ENCODE measurements around the gene SLC39A6. TPM values are rescaled to one million over a fixed set of nuclear protein-coding genes. Genes with fewer than 3 reads are reported as not detected.

SLC39A6 gene
- total and polyA plus RNA-seq, 2 of the 13 experiments (the other 11 are each of a cell fraction or from before 2014, with no cell fraction given), result 41.7 to 59.2 TPM

DNA sequence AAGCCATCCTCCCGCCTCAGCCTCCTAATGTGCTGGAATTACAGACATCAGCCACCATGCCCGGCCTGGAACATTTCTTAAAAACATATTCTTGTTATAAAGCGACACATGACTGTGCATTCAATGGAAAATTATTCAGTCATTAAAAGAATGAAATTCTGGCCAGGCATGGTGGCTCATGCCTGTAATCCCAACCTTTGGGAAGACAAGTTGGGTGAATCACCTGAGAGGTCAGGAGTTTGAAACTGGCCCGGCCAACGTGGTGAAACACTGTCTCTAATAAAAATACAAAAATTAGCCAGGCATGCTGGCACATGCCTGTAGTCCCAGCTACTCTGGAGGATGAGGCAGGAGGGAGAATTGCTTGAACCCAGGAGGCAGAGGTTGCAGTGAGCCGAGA lies 40.1 kb downstream of the SLC39A6 start:
- ChIA-PET CTCF (ENCODE audit: low intra/inter-chr PET ratio, low total read pairs) (no interaction called here), POLR2A (no interaction called here)
- no TSS peak for BruUV-seq (replicated peaks)
- no peak for FAIRE-seq
- Histone ChIP-seq H3K9ac (ENCODE audit: insufficient read depth, low read depth, low read length) (no peak overlapping the region), H3K36me3 (replicated peaks in 1 of 2; ENCODE audit: control insufficient read depth in 1 of 2, insufficient read depth in 2 of 2, low read length in 2 of 2) (no peaks in the 10 kb centered on the region), H3K27ac (ENCODE audit: extremely low read length, insufficient read depth, low read length) (no peak overlapping the region), H3K79me2 (ENCODE audit: insufficient read depth, low read length) (no peaks in the 10 kb centered on the region), H3K4me3 (replicated peaks in 1 of 3; ENCODE audit: insufficient read depth in 1 of 3, low read depth in 2 of 3, low read length in 3 of 3) (no peak overlapping the region), H2AFZ (ENCODE audit: low read length) (no peak overlapping the region), H3K9me3 (ENCODE audit: low read length) (no peaks in the 10 kb centered on the region), H4K20me1 (ENCODE audit: insufficient read depth, low read length) (no peaks in the 10 kb centered on the region), H3K27me3 (ENCODE audit: control insufficient read depth in 1 of 2, insufficient read depth in 2 of 2, low read length in 2 of 2) (peaks cover 1 to 8% of the 10 kb centered on the region in 2 experiments; a peak in 2 of 5 replicates), H3K4me1 (ENCODE audit: insufficient read depth, low read length) (peaks cover 6% of the 10 kb centered on the region; the same call in 1 of the 2 replicates), H3K4me2 (ENCODE audit: low read depth, low read length) (no peak overlapping the region)
- DNase-seq (ENCODE audit: low spot score), result no peak
- no peak for ATAC-seq
- intact Hi-C loops (cut with micrococcal nuclease; ENCODE audit: unreplicated experiment) (no loop called here), in situ Hi-C loops (cut with HindIII; ENCODE audit: extremely low pct_ligation_motif_present, low pct_unique_long_range_greater_than_20kb) (no loop called here)
- TF ChIP-seq, protein P1, sequence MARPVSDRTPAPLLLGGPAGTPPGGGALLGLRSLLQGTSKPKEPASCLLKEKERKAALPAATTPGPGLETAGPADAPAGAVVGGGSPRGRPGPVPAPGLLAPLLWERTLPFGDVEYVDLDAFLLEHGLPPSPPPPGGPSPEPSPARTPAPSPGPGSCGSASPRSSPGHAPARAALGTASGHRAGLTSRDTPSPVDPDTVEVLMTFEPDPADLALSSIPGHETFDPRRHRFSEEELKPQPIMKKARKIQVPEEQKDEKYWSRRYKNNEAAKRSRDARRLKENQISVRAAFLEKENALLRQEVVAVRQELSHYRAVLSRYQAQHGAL (CRISPR knock-in tag; IDR thresholded peaks at IDR 0.05; ENCODE audit: not compliant biosample characterization), result no peak
- TF ChIP-seq, protein P2, sequence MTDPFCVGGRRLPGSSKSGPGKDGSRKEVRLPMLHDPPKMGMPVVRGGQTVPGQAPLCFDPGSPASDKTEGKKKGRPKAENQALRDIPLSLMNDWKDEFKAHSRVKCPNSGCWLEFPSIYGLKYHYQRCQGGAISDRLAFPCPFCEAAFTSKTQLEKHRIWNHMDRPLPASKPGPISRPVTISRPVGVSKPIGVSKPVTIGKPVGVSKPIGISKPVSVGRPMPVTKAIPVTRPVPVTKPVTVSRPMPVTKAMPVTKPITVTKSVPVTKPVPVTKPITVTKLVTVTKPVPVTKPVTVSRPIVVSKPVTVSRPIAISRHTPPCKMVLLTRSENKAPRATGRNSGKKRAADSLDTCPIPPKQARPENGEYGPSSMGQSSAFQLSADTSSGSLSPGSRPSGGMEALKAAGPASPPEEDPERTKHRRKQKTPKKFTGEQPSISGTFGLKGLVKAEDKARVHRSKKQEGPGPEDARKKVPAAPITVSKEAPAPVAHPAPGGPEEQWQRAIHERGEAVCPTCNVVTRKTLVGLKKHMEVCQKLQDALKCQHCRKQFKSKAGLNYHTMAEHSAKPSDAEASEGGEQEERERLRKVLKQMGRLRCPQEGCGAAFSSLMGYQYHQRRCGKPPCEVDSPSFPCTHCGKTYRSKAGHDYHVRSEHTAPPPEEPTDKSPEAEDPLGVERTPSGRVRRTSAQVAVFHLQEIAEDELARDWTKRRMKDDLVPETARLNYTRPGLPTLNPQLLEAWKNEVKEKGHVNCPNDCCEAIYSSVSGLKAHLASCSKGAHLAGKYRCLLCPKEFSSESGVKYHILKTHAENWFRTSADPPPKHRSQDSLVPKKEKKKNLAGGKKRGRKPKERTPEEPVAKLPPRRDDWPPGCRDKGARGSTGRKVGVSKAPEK (CRISPR knock-in tag; IDR thresholded peaks at IDR 0.05; ENCODE audit: borderline replicate concordance), result no peak
- TF ChIP-seq ZNF780A (CRISPR knock-in tag; IDR thresholded peaks at IDR 0.05) (no peak), SPEN (CRISPR knock-in tag; IDR thresholded peaks at IDR 0.05; ENCODE audit: low read depth) (no peak), NFE2L2 (IDR thresholded peaks at IDR 0.05; ENCODE audit: low read length) (no peak), NFE2L1 (CRISPR knock-in tag; IDR thresholded peaks at IDR 0.05; ENCODE audit: borderline replicate concordance) (no peak), PHF20 (CRISPR knock-in tag; IDR thresholded peaks at IDR 0.05) (no peak), CCAR2 (optimal IDR thresholded peaks at IDR 0.05; ENCODE audit: low read depth, low read length) (no peak), MAFF (IDR thresholded peaks at IDR 0.05; ENCODE audit: low read depth, low read length) (no peak), JUNB (CRISPR knock-in tag; IDR thresholded peaks at IDR 0.05; ENCODE audit: borderline replicate concordance) (no peak), MIER2 (CRISPR knock-in tag; IDR thresholded peaks at IDR 0.05) (no peak)
- TF ChIP-seq, protein P3, sequence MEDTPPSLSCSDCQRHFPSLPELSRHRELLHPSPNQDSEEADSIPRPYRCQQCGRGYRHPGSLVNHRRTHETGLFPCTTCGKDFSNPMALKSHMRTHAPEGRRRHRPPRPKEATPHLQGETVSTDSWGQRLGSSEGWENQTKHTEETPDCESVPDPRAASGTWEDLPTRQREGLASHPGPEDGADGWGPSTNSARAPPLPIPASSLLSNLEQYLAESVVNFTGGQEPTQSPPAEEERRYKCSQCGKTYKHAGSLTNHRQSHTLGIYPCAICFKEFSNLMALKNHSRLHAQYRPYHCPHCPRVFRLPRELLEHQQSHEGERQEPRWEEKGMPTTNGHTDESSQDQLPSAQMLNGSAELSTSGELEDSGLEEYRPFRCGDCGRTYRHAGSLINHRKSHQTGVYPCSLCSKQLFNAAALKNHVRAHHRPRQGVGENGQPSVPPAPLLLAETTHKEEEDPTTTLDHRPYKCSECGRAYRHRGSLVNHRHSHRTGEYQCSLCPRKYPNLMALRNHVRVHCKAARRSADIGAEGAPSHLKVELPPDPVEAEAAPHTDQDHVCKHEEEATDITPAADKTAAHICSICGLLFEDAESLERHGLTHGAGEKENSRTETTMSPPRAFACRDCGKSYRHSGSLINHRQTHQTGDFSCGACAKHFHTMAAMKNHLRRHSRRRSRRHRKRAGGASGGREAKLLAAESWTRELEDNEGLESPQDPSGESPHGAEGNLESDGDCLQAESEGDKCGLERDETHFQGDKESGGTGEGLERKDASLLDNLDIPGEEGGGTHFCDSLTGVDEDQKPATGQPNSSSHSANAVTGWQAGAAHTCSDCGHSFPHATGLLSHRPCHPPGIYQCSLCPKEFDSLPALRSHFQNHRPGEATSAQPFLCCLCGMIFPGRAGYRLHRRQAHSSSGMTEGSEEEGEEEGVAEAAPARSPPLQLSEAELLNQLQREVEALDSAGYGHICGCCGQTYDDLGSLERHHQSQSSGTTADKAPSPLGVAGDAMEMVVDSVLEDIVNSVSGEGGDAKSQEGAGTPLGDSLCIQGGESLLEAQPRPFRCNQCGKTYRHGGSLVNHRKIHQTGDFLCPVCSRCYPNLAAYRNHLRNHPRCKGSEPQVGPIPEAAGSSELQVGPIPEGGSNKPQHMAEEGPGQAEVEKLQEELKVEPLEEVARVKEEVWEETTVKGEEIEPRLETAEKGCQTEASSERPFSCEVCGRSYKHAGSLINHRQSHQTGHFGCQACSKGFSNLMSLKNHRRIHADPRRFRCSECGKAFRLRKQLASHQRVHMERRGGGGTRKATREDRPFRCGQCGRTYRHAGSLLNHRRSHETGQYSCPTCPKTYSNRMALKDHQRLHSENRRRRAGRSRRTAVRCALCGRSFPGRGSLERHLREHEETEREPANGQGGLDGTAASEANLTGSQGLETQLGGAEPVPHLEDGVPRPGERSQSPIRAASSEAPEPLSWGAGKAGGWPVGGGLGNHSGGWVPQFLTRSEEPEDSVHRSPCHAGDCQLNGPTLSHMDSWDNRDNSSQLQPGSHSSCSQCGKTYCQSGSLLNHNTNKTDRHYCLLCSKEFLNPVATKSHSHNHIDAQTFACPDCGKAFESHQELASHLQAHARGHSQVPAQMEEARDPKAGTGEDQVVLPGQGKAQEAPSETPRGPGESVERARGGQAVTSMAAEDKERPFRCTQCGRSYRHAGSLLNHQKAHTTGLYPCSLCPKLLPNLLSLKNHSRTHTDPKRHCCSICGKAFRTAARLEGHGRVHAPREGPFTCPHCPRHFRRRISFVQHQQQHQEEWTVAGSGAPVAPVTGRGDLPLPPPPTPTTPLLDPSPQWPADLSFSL (CRISPR knock-in tag; IDR thresholded peaks at IDR 0.05), result no peak
- 49% methylated on average over 6 of the region's 6 CpGs for WGBS (ENCODE audit: low lambda C conversion rate)
